Progenitor cell of endocrine pancreas (in vitro differentiated cells): ENCODE measurements around the gene ADAM10. TPM values are rescaled to one million over a fixed set of nuclear protein-coding genes. Genes with fewer than 3 reads are reported as not detected.
A peak's percentile ranks its signal among the peaks of the same experiment; 100 is the strongest.

Source experiments
- DNase-seq: peaks from one replicate; pipeline ENCODE4 v3.0.0; 2021; ENCODE audit warnings: low spot score; ENCODE audit not compliant: unreplicated experiment
- H3K27ac Mint-ChIP-seq: 2 replicates; pipeline ENCODE4 v1.8.0; 2021; ENCODE audit warnings: mild to moderate bottlenecking, moderate library complexity, mixed read lengths
- H3K27me3 Mint-ChIP-seq: 2 replicates; pipeline ENCODE4 v1.8.0; 2021; ENCODE audit warnings: mixed read lengths
- H3K36me3 Mint-ChIP-seq: 2 replicates; pipeline ENCODE4 v1.8.0; 2022; ENCODE audit warnings: mixed read lengths; ENCODE audit not compliant: insufficient read depth
- H3K4me1 Mint-ChIP-seq: 2 replicates; pipeline ENCODE4 v1.8.0; 2021; ENCODE audit warnings: low read depth, mixed read lengths
- H3K4me3 Mint-ChIP-seq: 2 replicates; pipeline ENCODE4 v1.8.0; 2021; ENCODE audit warnings: low read depth, mild to moderate bottlenecking, moderate library complexity, mixed read lengths
- H3K9me3 Mint-ChIP-seq: 2 replicates; pipeline ENCODE4 v1.8.0; 2021; ENCODE audit warnings: low read depth, mixed read lengths
- CTCF ChIP-seq: fragments of 200-600 bp; sonication (generic); IDR thresholded peaks from one replicate; pipeline ENCODE4 v1.5.0; 2021; ENCODE audit warnings: antibody characterized with exemption, mild to moderate bottlenecking; ENCODE audit not compliant: unreplicated experiment
- total RNA-seq: library from RNA; stranded (reverse); gene quantifications from 2 replicates; pipeline ENCODE4 v1.2.1, GENCODE V29; 2021

The ADAM10 gene
- total RNA-seq, 1 donor from 2014 or later = 237 TPM

DNA sequence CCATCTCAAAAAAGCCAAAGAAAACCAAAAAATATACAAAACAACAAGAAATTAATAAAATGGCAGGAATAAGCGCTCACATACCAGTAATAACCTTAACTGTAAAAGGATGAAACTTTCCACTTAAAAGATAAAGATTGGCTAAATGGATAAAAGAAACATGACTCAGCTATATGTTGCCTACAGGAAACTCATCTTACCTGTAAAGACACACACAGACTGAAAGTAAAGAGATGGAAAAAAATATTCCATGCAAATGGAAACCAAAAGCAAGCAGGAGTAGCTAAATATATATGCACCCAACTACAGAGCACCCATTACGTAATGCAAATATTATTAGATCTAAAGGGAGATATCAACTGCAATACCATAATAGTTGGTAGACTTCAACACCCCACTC lies 49.7 kb downstream of the ADAM10 start:
- DNase-seq = no peak
- Mint-ChIP-seq H3K27me3 (no peaks in the 10 kb centered on the region), H3K27ac (no peak overlapping the region), H3K36me3 (peaks cover 34% of the 10 kb centered on the region), H3K4me1 (peaks cover 6% of the 10 kb centered on the region), H3K9me3 (peaks cover 25% of the 10 kb centered on the region), H3K4me3 (no peak overlapping the region)
- TF ChIP-seq CTCF = no peak

DNA sequence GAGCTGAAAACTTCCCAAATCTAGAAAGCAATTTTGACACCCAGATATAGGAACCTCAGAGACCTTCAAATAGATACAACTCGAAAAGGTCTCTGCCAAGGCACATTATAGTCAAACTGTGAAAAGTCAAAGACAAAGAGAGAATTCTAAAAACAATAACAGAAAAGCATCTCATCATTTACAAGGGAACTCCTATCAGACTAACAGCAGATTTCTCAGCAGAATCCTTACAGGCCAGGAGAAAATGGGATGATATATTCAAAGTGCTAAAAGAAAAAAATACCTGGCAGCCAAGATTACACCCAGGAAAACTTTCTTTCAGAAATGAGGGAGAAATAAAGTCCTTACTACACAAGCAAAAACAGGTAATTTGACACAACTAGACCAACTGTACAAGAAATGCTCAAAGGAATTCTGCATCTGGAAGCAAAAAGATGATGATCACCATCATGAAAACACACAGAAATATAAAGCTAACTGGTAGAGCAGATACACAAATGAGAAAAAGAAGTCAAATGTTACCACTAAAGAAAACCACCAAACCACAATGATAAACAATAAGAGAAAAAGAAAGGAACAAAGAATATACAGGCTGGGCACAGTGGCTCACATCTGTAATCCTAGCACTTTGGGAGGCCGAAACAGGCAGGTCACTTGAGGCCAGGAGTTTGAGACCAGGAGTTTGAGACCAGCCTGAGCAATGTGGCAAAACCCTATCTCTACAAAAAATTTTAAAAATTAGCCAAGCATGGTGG lies 50.4 kb downstream of the ADAM10 start:
- Mint-ChIP-seq H3K4me1 (peaks cover 5% of the 10 kb centered on the region), H3K9me3 (peaks cover 23% of the 10 kb centered on the region), H3K4me3 (no peak overlapping the region), H3K27ac (peak overlapping the region; percentile 73), H3K36me3 (peaks cover 33% of the 10 kb centered on the region), H3K27me3 (no peaks in the 10 kb centered on the region)
- no peak for TF ChIP-seq CTCF
- DNase-seq = no peak

- Mint-ChIP-seq H3K27me3 (no peaks in the 10 kb centered on the region), H3K27ac (peak overlapping the region; percentile 86), H3K9me3 (peaks cover 24% of the 10 kb centered on the region), H3K36me3 (peaks cover 42% of the 10 kb centered on the region), H3K4me1 (peaks cover 5% of the 10 kb centered on the region), H3K4me3 (no peak overlapping the region)
- TF ChIP-seq CTCF = no peak
- no peak for DNase-seq
These were observed 52.3 kb downstream of the ADAM10 start for GRCh38 chr15:58697220-58697619.

DNA sequence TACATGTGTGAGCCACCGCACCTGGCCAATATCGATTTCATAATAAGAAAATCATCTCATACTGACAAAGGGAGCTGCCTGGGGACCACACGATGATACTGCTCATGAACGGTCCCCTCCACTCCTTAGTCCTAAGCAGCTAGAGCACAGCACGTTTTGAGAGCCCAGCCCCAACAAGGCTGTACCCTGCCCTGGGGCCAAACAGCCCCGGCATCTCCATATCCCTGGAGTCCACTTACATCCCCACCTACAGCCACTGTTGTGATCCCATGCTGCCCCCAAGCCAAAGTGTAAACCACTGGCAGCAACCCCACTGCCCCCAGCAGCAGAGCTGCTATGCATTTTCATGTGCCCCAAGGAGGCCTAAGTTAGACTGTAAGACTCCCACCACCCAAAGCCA lies 52.8 kb downstream of the ADAM10 start:
- peaks cover 3% of the 10 kb centered on the region for H3K4me1 Mint-ChIP-seq
- no peak for DNase-seq
- H3K4me3 Mint-ChIP-seq = no peak overlapping the region
- peaks cover 38% of the 10 kb centered on the region for H3K36me3 Mint-ChIP-seq
- TF ChIP-seq CTCF = no peak
- H3K9me3 Mint-ChIP-seq = peaks cover 25% of the 10 kb centered on the region
- no peaks in the 10 kb centered on the region for H3K27me3 Mint-ChIP-seq
- no peak overlapping the region for H3K27ac Mint-ChIP-seq

- no peaks in the 10 kb centered on the region for H3K4me1 Mint-ChIP-seq
- DNase-seq = no peak
- TF ChIP-seq CTCF = no peak
- peaks cover 14% of the 10 kb centered on the region for H3K9me3 Mint-ChIP-seq
- no peak overlapping the region for H3K4me3 Mint-ChIP-seq
- no peaks in the 10 kb centered on the region for H3K27me3 Mint-ChIP-seq
- peaks cover 28% of the 10 kb centered on the region for H3K36me3 Mint-ChIP-seq
- peak overlapping the region; percentile 90 for H3K27ac Mint-ChIP-seq
These were observed 54.7 kb downstream of the ADAM10 start for GRCh38 chr15:58694641-58695398.
